A549 (cell line): ENCODE results near the gene IGF2BP1.

Source experiments
- CEBPB ChIP-seq, 2 experiments: fragments of >200 bp in 1 of 2; sonication (Bioruptor Twin) in 1 of 2; formaldehyde crosslinking in 1 of 2; IDR thresholded peaks; 2 replicates each; pipeline ENCODE4 v1.6.1; 2012 to 2016
- CTCF ChIP-seq: fragments of >200 bp; sonication (Bioruptor Twin); formaldehyde crosslinking; IDR thresholded peaks from 3 replicates; pipeline ENCODE4 v1.5.1; 2016
- EHMT2 ChIP-seq: fragments of 200-600 bp; sonication (generic); IDR thresholded peaks from 2 replicates; pipeline ENCODE4 v1.6.1; 2016; ENCODE audit warnings: antibody characterized with exemption, low read depth, mild to moderate bottlenecking, moderate library complexity
- MAZ ChIP-seq: fragments of 150-350 bp; IDR thresholded peaks from 2 replicates; pipeline ENCODE4 v1.6.1; 2014; ENCODE audit warnings: antibody characterized with exemption, low read depth, low read length, borderline replicate concordance
- MYC ChIP-seq: IDR thresholded peaks from 2 replicates; pipeline ENCODE4 v1.6.1; 2012; ENCODE audit warnings: mild to moderate bottlenecking, inconsistent platforms, low read length, improper control_type of control experiment, borderline replicate concordance
- PHF8 ChIP-seq: fragments of 200-600 bp; sonication (generic); IDR thresholded peaks from 2 replicates; pipeline ENCODE4 v1.6.1; 2016; ENCODE audit warnings: low read depth, mild to moderate bottlenecking, antibody characterized with exemption, moderate library complexity, borderline replicate concordance
- POLR2A ChIP-seq: IDR thresholded peaks from 2 replicates; pipeline ENCODE4 v1.6.1; 2012; ENCODE audit warnings: mild to moderate bottlenecking, low read length
- POLR2AphosphoS2 ChIP-seq: conservative IDR thresholded peaks from 2 replicates; pipeline ENCODE4 v1.6.1; 2012; ENCODE audit warnings: low read length, improper control_type of control experiment, inconsistent platforms
- RFX5 ChIP-seq: fragments of 450-650 bp; IDR thresholded peaks from 2 replicates; pipeline ENCODE4 v1.7.1; 2014; ENCODE audit warnings: antibody characterized with exemption, mild to moderate bottlenecking, moderate library complexity

GRCh38 chr17:49074851-49075540, 77.8 kb downstream of the IGF2BP1 start:
- TF ChIP-seq RFX5, result no peak
- TF ChIP-seq MYC, result no peak
- TF ChIP-seq MAZ, result no peak
- no peak for TF ChIP-seq POLR2AphosphoS2
- no peak for TF ChIP-seq EHMT2
- no peak for TF ChIP-seq CTCF
- TF ChIP-seq POLR2A, result no peak
- no peak for TF ChIP-seq PHF8
- TF ChIP-seq CEBPB (IDR thresholded peaks at IDR 0.05), result no peak
